ENCODE data around the gene IFRD2. TPM values are rescaled to one million over a fixed set of nuclear protein-coding genes. Genes with fewer than 3 reads are reported as not detected.
A peak's percentile ranks its signal among the peaks of the same experiment; 100 is the strongest.

IFRD2 gene
- total and polyA plus RNA-seq, 2 experiments from 2014 or later = 41.4 to 71.6 TPM

- Histone ChIP-seq H3K36me3 (replicated peaks; ENCODE audit: insufficient read depth, low read depth) (no peaks in the 10 kb centered on the region), H3K4me2 (peak overlapping the region; percentile 93), H3K4me3 (peak overlapping the region; percentile 63), H3K4me1 (ENCODE audit: insufficient read depth) (peaks cover 34% of the 10 kb centered on the region), H3K79me2 (peaks cover 47% of the 10 kb centered on the region), H2AFZ (peak overlapping the region; percentile 1), H3K9me2 (replicated peaks; ENCODE audit: insufficient read depth) (no peaks in the 10 kb centered on the region), H3K27ac (peak overlapping the region; percentile 92), H4K20me1 (ENCODE audit: insufficient read depth, poor library complexity, severe bottlenecking) (peaks cover 3% of the 10 kb centered on the region), H3K27me3 (peaks cover 22% of the 10 kb centered on the region), H3K9me3 (ENCODE audit: low read depth) (no peaks in the 10 kb centered on the region)
- TF ChIP-seq EZH2phosphoT487 (IDR thresholded peaks at IDR 0.05; ENCODE audit: low read depth, severe bottlenecking, unreplicated experiment) (no peak), CTCF (IDR thresholded peaks at IDR 0.05; ENCODE audit: poor library complexity) (no peak), EZH2 (IDR thresholded peaks at IDR 0.05; ENCODE audit: borderline replicate concordance) (no peak)
- WGBS (ENCODE audit: low lambda C conversion rate, missing lambda C conversion rate) = under 1% methylated on average over 22 of the region's 31 CpGs
- no peak for DNase-seq (ENCODE audit: low spot score)
Measured at GRCh38 chr3:50336452-50337174, 44.4 kb upstream of the IFRD2 start.

GRCh38 chr3:50334339-50335075, 42.3 kb upstream of the IFRD2 start:
- peak overlapping the region; percentile 92 for H3K27ac ChIP-seq
- no peaks in the 10 kb centered on the region for H3K9me2 ChIP-seq (replicated peaks; ENCODE audit: insufficient read depth)
- no peak for DNase-seq (ENCODE audit: low spot score)
- H3K9me3 ChIP-seq (ENCODE audit: low read depth) = no peaks in the 10 kb centered on the region
- peak overlapping the region; percentile 93 for H3K4me2 ChIP-seq
- H4K20me1 ChIP-seq (ENCODE audit: insufficient read depth, poor library complexity, severe bottlenecking) = peaks cover 3% of the 10 kb centered on the region
- peaks cover 47% of the 10 kb centered on the region for H3K79me2 ChIP-seq
- 85% methylated on average over 5 of the region's 5 CpGs for WGBS (ENCODE audit: low lambda C conversion rate, missing lambda C conversion rate)
- H3K36me3 ChIP-seq (replicated peaks; ENCODE audit: insufficient read depth, low read depth) = no peaks in the 10 kb centered on the region
- TF ChIP-seq CTCF (IDR thresholded peaks at IDR 0.05; ENCODE audit: poor library complexity) (no peak), EZH2 (IDR thresholded peaks at IDR 0.05; ENCODE audit: borderline replicate concordance) (no peak), EZH2phosphoT487 (IDR thresholded peaks at IDR 0.05; ENCODE audit: low read depth, severe bottlenecking, unreplicated experiment) (no peak)
- no peak overlapping the region for H2AFZ ChIP-seq
- no peak overlapping the region for H3K4me3 ChIP-seq
- H3K27me3 ChIP-seq = peaks cover under 1% of the 10 kb centered on the region
- H3K4me1 ChIP-seq (ENCODE audit: insufficient read depth) = peaks cover 24% of the 10 kb centered on the region

GRCh38 chr3:50333744-50334328, 41.6 kb upstream of the IFRD2 start:
- WGBS (ENCODE audit: low lambda C conversion rate, missing lambda C conversion rate) = 88% methylated on average over 12 of the region's 12 CpGs
- H3K27ac ChIP-seq = no peak overlapping the region
- peaks cover 24% of the 10 kb centered on the region for H3K4me1 ChIP-seq (ENCODE audit: insufficient read depth)

More at GRCh38 chr3:50333744-50334328, 41.6 kb upstream of the IFRD2 start:
- no peaks in the 10 kb centered on the region for H3K27me3 ChIP-seq
- TF ChIP-seq CTCF (IDR thresholded peaks at IDR 0.05; ENCODE audit: poor library complexity) (no peak), EZH2 (IDR thresholded peaks at IDR 0.05; ENCODE audit: borderline replicate concordance) (no peak), EZH2phosphoT487 (IDR thresholded peaks at IDR 0.05; ENCODE audit: low read depth, severe bottlenecking, unreplicated experiment) (no peak)
- peak overlapping the region; percentile 93 for H3K4me2 ChIP-seq
- DNase-seq (ENCODE audit: low spot score) = no peak
- no peaks in the 10 kb centered on the region for H3K9me2 ChIP-seq (replicated peaks; ENCODE audit: insufficient read depth)
- H3K9me3 ChIP-seq (ENCODE audit: low read depth) = no peaks in the 10 kb centered on the region
- no peak overlapping the region for H2AFZ ChIP-seq
- peaks cover 47% of the 10 kb centered on the region for H3K79me2 ChIP-seq
- H3K36me3 ChIP-seq (replicated peaks; ENCODE audit: insufficient read depth, low read depth) = no peaks in the 10 kb centered on the region
- peaks cover 3% of the 10 kb centered on the region for H4K20me1 ChIP-seq (ENCODE audit: insufficient read depth, poor library complexity, severe bottlenecking)
- H3K4me3 ChIP-seq = no peak overlapping the region
